Natural killer cell (primary cell): ENCODE data around the gene ITGA4. TPM values are rescaled to one million over a fixed set of nuclear protein-coding genes. Genes with fewer than 3 reads are reported as not detected.

ENCODE experiments used
- ATAC-seq, 3 donors: fragments of 150-1000 bp in 2 of 3; fragments of 200-7000 bp in 1 of 3; cut with Tn5 transposase; 1 replicate in 1 of 3; 2 replicates in 2 of 3; pipeline ENCODE4 v1.10.0; 2021; ENCODE audit warnings: mild to moderate bottlenecking in 2 of 3, moderate library complexity in 2 of 3
- DNase-seq, 2 donors: peaks; one replicate each; pipeline versions ENCODE4 v3.0.0 to v3.0.0-alpha.2; 2013 to 2021; ENCODE audit warnings: mixed read lengths in 1 of 2
- H3K27ac ChIP-seq: one replicate; pipeline ENCODE4 v1.5.1; 2013; ENCODE audit warnings: mild to moderate bottlenecking, low read length
- H3K27me3 ChIP-seq: one replicate; pipeline ENCODE4 v1.6.1; 2013; ENCODE audit warnings: low read length; ENCODE audit not compliant: control insufficient read depth, insufficient read depth
- H3K36me3 ChIP-seq: one replicate; pipeline ENCODE4 v1.6.1; 2013; ENCODE audit warnings: low read length; ENCODE audit not compliant: control insufficient read depth, insufficient read depth
- H3K4me1 ChIP-seq: one replicate; pipeline ENCODE4 v1.6.1; 2013; ENCODE audit warnings: low read length; ENCODE audit not compliant: control insufficient read depth, insufficient read depth
- H3K4me3 ChIP-seq: one replicate; pipeline ENCODE4 v1.5.1; 2013; ENCODE audit warnings: low read length
- H3K9me3 ChIP-seq: one replicate; pipeline ENCODE4 v1.6.1; 2013; ENCODE audit warnings: low read length; ENCODE audit not compliant: control insufficient read depth, insufficient read depth
- H3K27ac Mint-ChIP-seq, 2 donors: one replicate each; pipeline ENCODE4 v1.8.0; 2022; ENCODE audit warnings: mild to moderate bottlenecking in 2 of 2, mixed read lengths in 2 of 2, moderate library complexity in 1 of 2
- H3K27me3 Mint-ChIP-seq, 2 donors: one replicate each; pipeline ENCODE4 v1.8.0; 2022; ENCODE audit warnings: low read depth in 2 of 2, mixed read lengths in 2 of 2
- H3K36me3 Mint-ChIP-seq: one replicate; pipeline ENCODE4 v1.8.0; 2022; ENCODE audit warnings: mixed read lengths
- H3K4me1 Mint-ChIP-seq, 2 donors: one replicate each; pipeline ENCODE4 v1.8.0; 2022; ENCODE audit warnings: mixed read lengths in 2 of 2
- H3K4me3 Mint-ChIP-seq: one replicate; pipeline ENCODE4 v1.8.0; 2022; ENCODE audit warnings: mild to moderate bottlenecking, moderate library complexity, mixed read lengths
- H3K9me3 Mint-ChIP-seq, 2 donors: one replicate each; pipeline ENCODE4 v1.8.0; 2022; ENCODE audit warnings: mixed read lengths in 2 of 2
- CTCF ChIP-seq: fragments of 200-600 bp; IDR thresholded peaks from one replicate; pipeline ENCODE4 v1.8.0; 2022; ENCODE audit warnings: antibody characterized with exemption
- WGBS: methylation state at CpG from one replicate; pipeline ENCODE4 v1.1.7; 2013; ENCODE audit warnings: missing lambda C conversion rate; ENCODE audit not compliant: insufficient coverage; 5-methylcytosine and 5-hydroxymethylcytosine counted together
- intact Hi-C: fragments of 100-400 bp; cut with micrococcal nuclease; formaldehyde crosslinking; loops from one replicate; pipeline ENCODE4 v1.14.2; 2022
- total RNA-seq, 4 donors: library from RNA; stranded (reverse); fragments of 120-200 nt in 1 of 4; gene quantifications; one replicate each; pipeline versions ENCODE4 v1.2.3 to v1.2.4, GENCODE V29; 2013 to 2022

The ITGA4 gene
- total RNA-seq, 3 donors from 2014 or later (not counting 1 experiment from before 2014, with no cell fraction given), result 178 to 235 (median 189) TPM

DNA sequence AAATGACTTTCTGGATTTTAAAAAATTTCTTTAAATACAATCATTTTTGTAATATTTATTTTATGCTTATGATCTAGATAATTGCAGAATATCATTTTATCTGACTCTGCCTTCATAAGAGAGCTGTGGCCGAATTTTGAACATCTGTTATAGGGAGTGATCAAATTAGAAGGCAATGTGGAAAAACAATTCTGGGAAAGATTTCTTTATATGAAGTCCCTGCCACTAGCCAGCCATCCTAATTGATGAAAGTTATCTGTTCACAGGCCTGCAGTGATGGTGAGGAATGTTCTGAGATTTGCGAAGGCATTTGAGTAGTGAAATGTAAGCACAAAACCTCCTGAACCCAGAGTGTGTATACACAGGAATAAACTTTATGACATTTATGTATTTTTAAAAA lies 79.5 kb downstream of the ITGA4 start:
- Histone ChIP-seq H3K4me1 (no peaks in the 10 kb centered on the region), H3K27ac (no peak overlapping the region), H3K27me3 (no peaks in the 10 kb centered on the region), H3K9me3 (no peaks in the 10 kb centered on the region), H3K4me3 (no peak overlapping the region), H3K36me3 (peaks cover 86% of the 10 kb centered on the region)
- H3K27me3 Mint-ChIP-seq, result no peaks in the 10 kb centered on the region
- intact Hi-C loops, result no loop called here
- no peak for ATAC-seq
- H3K4me3 Mint-ChIP-seq, result no peak overlapping the region
- TF ChIP-seq CTCF, result no peak
- no peaks in the 10 kb centered on the region for H3K9me3 Mint-ChIP-seq
- no peak overlapping the region for H3K27ac Mint-ChIP-seq
- H3K4me1 Mint-ChIP-seq, result peaks cover 11 to 14% of the 10 kb centered on the region in 2 donors
- no peak for DNase-seq
- WGBS, result 93% methylated on average over 2 of the region's 2 CpGs
- H3K36me3 Mint-ChIP-seq, result peaks cover 62% of the 10 kb centered on the region

GRCh38 chr2:181540421-181540820 lies 83.2 kb downstream of the ITGA4 start:
- Histone ChIP-seq H3K4me3 (no peak overlapping the region), H3K9me3 (no peaks in the 10 kb centered on the region), H3K36me3 (peaks cover 54% of the 10 kb centered on the region), H3K27me3 (no peaks in the 10 kb centered on the region), H3K27ac (no peak overlapping the region), H3K4me1 (no peaks in the 10 kb centered on the region)
- H3K27me3 Mint-ChIP-seq, result no peaks in the 10 kb centered on the region
- H3K27ac Mint-ChIP-seq, result peak overlapping the region in 1 of 2 donors; percentile 17
- WGBS, result 96% methylated on average over 4 of the region's 4 CpGs
- ATAC-seq, result no peak
- H3K9me3 Mint-ChIP-seq, result no peaks in the 10 kb centered on the region
- TF ChIP-seq CTCF, result no peak
- no peak overlapping the region for H3K4me3 Mint-ChIP-seq
- intact Hi-C loops, result no loop called here
- H3K4me1 Mint-ChIP-seq, result peaks cover 1 to 4% of the 10 kb centered on the region in 2 donors
- H3K36me3 Mint-ChIP-seq, result peaks cover 32% of the 10 kb centered on the region
- DNase-seq, result no peak

- H3K4me3 Mint-ChIP-seq, result no peak overlapping the region
- peaks cover 22% of the 10 kb centered on the region for H3K36me3 Mint-ChIP-seq
- Histone ChIP-seq H3K27me3 (no peaks in the 10 kb centered on the region), H3K4me3 (no peak overlapping the region), H3K36me3 (peaks cover 38% of the 10 kb centered on the region), H3K9me3 (no peaks in the 10 kb centered on the region), H3K27ac (no peak overlapping the region), H3K4me1 (no peaks in the 10 kb centered on the region)
- TF ChIP-seq CTCF, result no peak
- H3K4me1 Mint-ChIP-seq, result peaks cover 0 to 4% of the 10 kb centered on the region in 2 donors
- no peaks in the 10 kb centered on the region for H3K9me3 Mint-ChIP-seq
- H3K27ac Mint-ChIP-seq, result no peak overlapping the region
- WGBS, result 100% methylated on average over 2 of the region's 2 CpGs
- no peaks in the 10 kb centered on the region for H3K27me3 Mint-ChIP-seq
- ATAC-seq (no peak), DNase-seq (no peak)
- intact Hi-C loops, result no loop called here
These were observed 85.0 kb downstream of the ITGA4 start for GRCh38 chr2:181542170-181542569.

DNA sequence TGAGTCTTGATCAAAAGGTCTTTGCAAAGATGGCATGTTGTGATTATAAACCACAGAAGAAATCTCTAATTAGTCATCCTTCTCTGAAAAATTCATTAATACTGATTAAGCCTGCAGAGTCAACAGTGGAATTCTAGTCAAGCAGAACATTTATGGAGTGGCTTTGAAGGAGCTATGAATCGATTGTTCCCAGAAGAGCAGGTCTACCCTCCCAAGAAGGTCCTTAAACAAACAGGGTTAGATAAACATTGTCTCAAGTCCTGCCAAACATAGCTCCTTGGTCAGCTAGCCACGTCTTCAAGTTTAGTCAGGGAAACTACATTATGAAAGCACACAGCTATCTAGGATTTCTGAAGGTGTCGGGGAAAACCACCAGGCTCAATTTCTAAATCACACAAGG lies 88.9 kb downstream of the ITGA4 start:
- no peaks in the 10 kb centered on the region for H3K36me3 Mint-ChIP-seq
- H3K9me3 Mint-ChIP-seq, result no peaks in the 10 kb centered on the region
- no peaks in the 10 kb centered on the region for H3K4me1 Mint-ChIP-seq
- H3K9me3 ChIP-seq, result no peaks in the 10 kb centered on the region
- no peaks in the 10 kb centered on the region for H3K36me3 ChIP-seq
- H3K4me3 Mint-ChIP-seq, result no peak overlapping the region
- ATAC-seq, result no peak
- no peak overlapping the region for H3K27ac Mint-ChIP-seq
- intact Hi-C loops, result no loop called here
- no peaks in the 10 kb centered on the region for H3K4me1 ChIP-seq
- DNase-seq, result no peak
- no peaks in the 10 kb centered on the region for H3K27me3 ChIP-seq
- H3K4me3 ChIP-seq, result no peak overlapping the region
- no peak for TF ChIP-seq CTCF
- H3K27me3 Mint-ChIP-seq, result no peaks in the 10 kb centered on the region
- H3K27ac ChIP-seq, result no peak overlapping the region
- 95% methylated on average over 3 of the region's 3 CpGs for WGBS
